ENCODE data around the gene MIA. TPM values are rescaled to one million over a fixed set of nuclear protein-coding genes. Genes with fewer than 3 reads are reported as not detected.
"Not testable (repeated sequence)": the region's sequence is repeated elsewhere in the genome, so short reads cannot be mapped to it uniquely, and the experiment has no call there.

MIA gene
- total and polyA plus RNA-seq, 4 donors = 0.42 to 0.44 TPM; not detected in 2

DNA sequence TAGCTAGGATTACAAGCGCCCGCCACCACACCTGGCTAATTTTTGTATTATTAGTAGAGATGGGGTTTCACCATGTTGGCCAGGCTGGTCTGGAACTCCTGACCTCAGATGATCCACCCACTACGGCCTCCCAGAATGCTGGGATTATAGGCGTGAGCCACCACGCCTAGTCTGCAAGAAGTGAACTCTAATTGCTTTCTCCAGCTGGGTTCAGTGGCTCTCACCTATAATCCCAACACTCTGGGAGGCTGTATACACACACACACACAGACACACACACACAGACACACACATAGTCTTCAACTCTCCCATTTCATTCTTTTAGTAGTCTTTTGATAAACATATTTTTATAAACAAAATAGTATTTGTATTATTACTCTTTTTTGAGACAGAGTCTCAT lies 45.3 kb upstream of the MIA start:
- not testable (repeated sequence) for H3K4me3 ChIP-seq (ENCODE audit: low read depth in 1 of 3, low read length in 3 of 3); H3K27me3 ChIP-seq (ENCODE audit: control insufficient read depth in 4 of 4, insufficient read depth in 4 of 4, low read length in 3 of 4); DNase-seq (ENCODE audit: low spot score); H3K9ac ChIP-seq (ENCODE audit: low read depth in 1 of 2, low read length in 2 of 2); H3K9me3 ChIP-seq (ENCODE audit: control insufficient read depth in 4 of 4, low read length in 3 of 4); H3K4me1 ChIP-seq (ENCODE audit: control insufficient read depth in 4 of 4, insufficient read depth in 4 of 4, low read length in 3 of 4); H3K27ac ChIP-seq (ENCODE audit: low read depth in 1 of 2, low read length in 2 of 2)
- WGBS = 92% methylated on average over 5 of the region's 5 CpGs
- peaks cover 24 to 79% (median 52%) of the 10 kb centered on the region in 4 donors for H3K36me3 ChIP-seq (ENCODE audit: control insufficient read depth in 4 of 4, insufficient read depth in 3 of 4, low read depth in 1 of 4, low read length in 3 of 4)

- H3K36me3 ChIP-seq (ENCODE audit: control insufficient read depth in 4 of 4, insufficient read depth in 3 of 4, low read depth in 1 of 4, low read length in 3 of 4) = peaks cover 14 to 84% (median 53%) of the 10 kb centered on the region in 4 donors
- not testable (repeated sequence) for H3K4me3 ChIP-seq (ENCODE audit: low read depth in 1 of 3, low read length in 3 of 3); H3K4me1 ChIP-seq (ENCODE audit: control insufficient read depth in 4 of 4, insufficient read depth in 4 of 4, low read length in 3 of 4); H3K9ac ChIP-seq (ENCODE audit: low read depth in 1 of 2, low read length in 2 of 2); H3K9me3 ChIP-seq (ENCODE audit: control insufficient read depth in 4 of 4, low read length in 3 of 4); H3K27ac ChIP-seq (ENCODE audit: low read depth in 1 of 2, low read length in 2 of 2); H3K27me3 ChIP-seq (ENCODE audit: control insufficient read depth in 4 of 4, insufficient read depth in 4 of 4, low read length in 3 of 4); DNase-seq (ENCODE audit: low spot score)
- WGBS = 98% methylated on average over 16 of the region's 16 CpGs
Measured at GRCh38 chr19:40732304-40732703, 43.0 kb upstream of the MIA start.

DNA sequence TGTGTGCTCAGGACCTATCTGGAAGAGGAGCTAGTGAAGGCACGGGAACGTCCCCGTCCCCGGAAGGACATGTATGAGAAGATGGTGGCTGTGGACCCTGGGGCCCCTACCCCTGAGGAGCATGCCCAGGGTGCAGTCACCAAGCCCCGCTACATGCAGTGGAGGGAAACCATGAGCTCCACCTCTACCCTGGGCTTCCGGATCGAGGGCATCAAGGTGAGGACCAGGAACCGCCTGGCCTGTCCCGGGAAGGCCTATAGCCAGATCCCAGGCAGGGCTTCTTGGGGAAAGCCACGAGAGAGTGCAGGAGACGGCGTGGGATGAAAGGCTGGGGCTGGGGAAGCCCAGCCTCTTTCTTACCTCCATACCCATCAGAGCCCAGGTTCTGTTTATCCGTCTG lies 42.2 kb upstream of the MIA start:
- H3K9me3 ChIP-seq (ENCODE audit: control insufficient read depth in 4 of 4, low read length in 3 of 4) = no peaks in the 10 kb centered on the region
- H3K4me1 ChIP-seq (ENCODE audit: control insufficient read depth in 4 of 4, insufficient read depth in 4 of 4, low read length in 3 of 4) = no peaks in the 10 kb centered on the region
- no peak for TF ChIP-seq NR2F2 (IDR thresholded peaks at IDR 0.05)
- no peak for TF ChIP-seq RXRA (IDR thresholded peaks at IDR 0.05)
- TF ChIP-seq CTCF (IDR thresholded peaks at IDR 0.05; ENCODE audit: low read depth, low read length, missing input control) = no peak
- no peak for TF ChIP-seq HNF4G (IDR thresholded peaks at IDR 0.05)
- TF ChIP-seq, protein P1, sequence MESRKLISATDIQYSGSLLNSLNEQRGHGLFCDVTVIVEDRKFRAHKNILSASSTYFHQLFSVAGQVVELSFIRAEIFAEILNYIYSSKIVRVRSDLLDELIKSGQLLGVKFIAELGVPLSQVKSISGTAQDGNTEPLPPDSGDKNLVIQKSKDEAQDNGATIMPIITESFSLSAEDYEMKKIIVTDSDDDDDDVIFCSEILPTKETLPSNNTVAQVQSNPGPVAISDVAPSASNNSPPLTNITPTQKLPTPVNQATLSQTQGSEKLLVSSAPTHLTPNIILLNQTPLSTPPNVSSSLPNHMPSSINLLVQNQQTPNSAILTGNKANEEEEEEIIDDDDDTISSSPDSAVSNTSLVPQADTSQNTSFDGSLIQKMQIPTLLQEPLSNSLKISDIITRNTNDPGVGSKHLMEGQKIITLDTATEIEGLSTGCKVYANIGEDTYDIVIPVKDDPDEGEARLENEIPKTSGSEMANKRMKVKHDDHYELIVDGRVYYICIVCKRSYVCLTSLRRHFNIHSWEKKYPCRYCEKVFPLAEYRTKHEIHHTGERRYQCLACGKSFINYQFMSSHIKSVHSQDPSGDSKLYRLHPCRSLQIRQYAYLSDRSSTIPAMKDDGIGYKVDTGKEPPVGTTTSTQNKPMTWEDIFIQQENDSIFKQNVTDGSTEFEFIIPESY (IDR thresholded peaks at IDR 0.05) = no peak
- TF ChIP-seq, protein P2, sequence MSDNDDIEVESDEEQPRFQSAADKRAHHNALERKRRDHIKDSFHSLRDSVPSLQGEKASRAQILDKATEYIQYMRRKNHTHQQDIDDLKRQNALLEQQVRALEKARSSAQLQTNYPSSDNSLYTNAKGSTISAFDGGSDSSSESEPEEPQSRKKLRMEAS (IDR thresholded peaks at IDR 0.05) = no peak
- TF ChIP-seq YY1 (IDR thresholded peaks at IDR 0.05) = no peak
- no peak for TF ChIP-seq RAD21 (IDR thresholded peaks at IDR 0.05)
- TF ChIP-seq TAF1 (conservative IDR thresholded peaks at IDR 0.05) = no peak
- no peak for TF ChIP-seq GABPA (IDR thresholded peaks at IDR 0.05 in 1 of 2, conservative IDR thresholded peaks at IDR 0.05 in 1 of 2)
- no peak for TF ChIP-seq FOXA2 (IDR thresholded peaks at IDR 0.05)
- no peak for TF ChIP-seq HNF4A (conservative IDR thresholded peaks at IDR 0.05)
- TF ChIP-seq SP1 (IDR thresholded peaks at IDR 0.05) = no peak
- TF ChIP-seq, protein P3, sequence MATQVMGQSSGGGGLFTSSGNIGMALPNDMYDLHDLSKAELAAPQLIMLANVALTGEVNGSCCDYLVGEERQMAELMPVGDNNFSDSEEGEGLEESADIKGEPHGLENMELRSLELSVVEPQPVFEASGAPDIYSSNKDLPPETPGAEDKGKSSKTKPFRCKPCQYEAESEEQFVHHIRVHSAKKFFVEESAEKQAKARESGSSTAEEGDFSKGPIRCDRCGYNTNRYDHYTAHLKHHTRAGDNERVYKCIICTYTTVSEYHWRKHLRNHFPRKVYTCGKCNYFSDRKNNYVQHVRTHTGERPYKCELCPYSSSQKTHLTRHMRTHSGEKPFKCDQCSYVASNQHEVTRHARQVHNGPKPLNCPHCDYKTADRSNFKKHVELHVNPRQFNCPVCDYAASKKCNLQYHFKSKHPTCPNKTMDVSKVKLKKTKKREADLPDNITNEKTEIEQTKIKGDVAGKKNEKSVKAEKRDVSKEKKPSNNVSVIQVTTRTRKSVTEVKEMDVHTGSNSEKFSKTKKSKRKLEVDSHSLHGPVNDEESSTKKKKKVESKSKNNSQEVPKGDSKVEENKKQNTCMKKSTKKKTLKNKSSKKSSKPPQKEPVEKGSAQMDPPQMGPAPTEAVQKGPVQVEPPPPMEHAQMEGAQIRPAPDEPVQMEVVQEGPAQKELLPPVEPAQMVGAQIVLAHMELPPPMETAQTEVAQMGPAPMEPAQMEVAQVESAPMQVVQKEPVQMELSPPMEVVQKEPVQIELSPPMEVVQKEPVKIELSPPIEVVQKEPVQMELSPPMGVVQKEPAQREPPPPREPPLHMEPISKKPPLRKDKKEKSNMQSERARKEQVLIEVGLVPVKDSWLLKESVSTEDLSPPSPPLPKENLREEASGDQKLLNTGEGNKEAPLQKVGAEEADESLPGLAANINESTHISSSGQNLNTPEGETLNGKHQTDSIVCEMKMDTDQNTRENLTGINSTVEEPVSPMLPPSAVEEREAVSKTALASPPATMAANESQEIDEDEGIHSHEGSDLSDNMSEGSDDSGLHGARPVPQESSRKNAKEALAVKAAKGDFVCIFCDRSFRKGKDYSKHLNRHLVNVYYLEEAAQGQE (IDR thresholded peaks at IDR 0.05) = no peak
- no peak for TF ChIP-seq JUND (IDR thresholded peaks at IDR 0.05)
- no peak for TF ChIP-seq EGR1 (IDR thresholded peaks at IDR 0.05; ENCODE audit: low read depth in 2 of 2)
- no peak for TF ChIP-seq ATF3 (IDR thresholded peaks at IDR 0.05)
- TF ChIP-seq FOXA1 (IDR thresholded peaks at IDR 0.05) = no peak
- no peak overlapping the region for H3K4me3 ChIP-seq (ENCODE audit: low read depth in 1 of 3, low read length in 3 of 3)
- DNase-seq (ENCODE audit: low spot score) = no peak
- 94% methylated on average over 13 of the region's 13 CpGs for WGBS
- H3K27me3 ChIP-seq (ENCODE audit: control insufficient read depth in 4 of 4, insufficient read depth in 4 of 4, low read length in 3 of 4) = no peaks in the 10 kb centered on the region
- H3K9ac ChIP-seq (ENCODE audit: low read depth in 1 of 2, low read length in 2 of 2) = no peak overlapping the region
- no peak overlapping the region for H3K27ac ChIP-seq (ENCODE audit: low read depth in 1 of 2, low read length in 2 of 2)
- H3K36me3 ChIP-seq (ENCODE audit: control insufficient read depth in 4 of 4, insufficient read depth in 3 of 4, low read depth in 1 of 4, low read length in 3 of 4) = peaks cover 14 to 83% (median 48%) of the 10 kb centered on the region in 4 donors
